Measurements from ENCODE around the gene LILRB5.

- TF ChIP-seq, protein P1, sequence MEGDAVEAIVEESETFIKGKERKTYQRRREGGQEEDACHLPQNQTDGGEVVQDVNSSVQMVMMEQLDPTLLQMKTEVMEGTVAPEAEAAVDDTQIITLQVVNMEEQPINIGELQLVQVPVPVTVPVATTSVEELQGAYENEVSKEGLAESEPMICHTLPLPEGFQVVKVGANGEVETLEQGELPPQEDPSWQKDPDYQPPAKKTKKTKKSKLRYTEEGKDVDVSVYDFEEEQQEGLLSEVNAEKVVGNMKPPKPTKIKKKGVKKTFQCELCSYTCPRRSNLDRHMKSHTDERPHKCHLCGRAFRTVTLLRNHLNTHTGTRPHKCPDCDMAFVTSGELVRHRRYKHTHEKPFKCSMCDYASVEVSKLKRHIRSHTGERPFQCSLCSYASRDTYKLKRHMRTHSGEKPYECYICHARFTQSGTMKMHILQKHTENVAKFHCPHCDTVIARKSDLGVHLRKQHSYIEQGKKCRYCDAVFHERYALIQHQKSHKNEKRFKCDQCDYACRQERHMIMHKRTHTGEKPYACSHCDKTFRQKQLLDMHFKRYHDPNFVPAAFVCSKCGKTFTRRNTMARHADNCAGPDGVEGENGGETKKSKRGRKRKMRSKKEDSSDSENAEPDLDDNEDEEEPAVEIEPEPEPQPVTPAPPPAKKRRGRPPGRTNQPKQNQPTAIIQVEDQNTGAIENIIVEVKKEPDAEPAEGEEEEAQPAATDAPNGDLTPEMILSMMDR (IDR thresholded peaks at IDR 0.05): no peak
- no peak for TF ChIP-seq POLR2A (IDR thresholded peaks at IDR 0.05)
These were observed 23.1 kb downstream of the LILRB5 start for GRCh38 chr19:54233941-54234340.
